ENCODE measurements around the gene TRIM13.

Gene TRIM13

GRCh38 chr13:49975826-49976225 lies 21.0 kb upstream of the TRIM13 start:
- no peaks in the 10 kb centered on the region for H3K79me2 ChIP-seq (ENCODE audit: control insufficient read depth, low read length)
- H3K27ac ChIP-seq (ENCODE audit: low read depth, low read length) = no peak overlapping the region
- H3K4me1 ChIP-seq (ENCODE audit: control insufficient read depth, low read length) = peaks cover 12% of the 10 kb centered on the region
- no peaks in the 10 kb centered on the region for H3K36me3 ChIP-seq (ENCODE audit: control insufficient read depth, low read length)
- no peaks in the 10 kb centered on the region for H3F3A ChIP-seq (ENCODE audit: control insufficient read depth, insufficient read depth)
- H3K27me3 ChIP-seq (ENCODE audit: control insufficient read depth, low read length) = no peaks in the 10 kb centered on the region
- TF ChIP-seq CTCF (IDR thresholded peaks at IDR 0.05; ENCODE audit: low read depth, low read length, poor library complexity, severe bottlenecking) (no peak), EZH2phosphoT487 (IDR thresholded peaks at IDR 0.05; ENCODE audit: borderline replicate concordance, low read length) (no peak)
- no peak overlapping the region for H3K4me2 ChIP-seq (ENCODE audit: low read length)
- H3K9me3 ChIP-seq (ENCODE audit: control insufficient read depth, insufficient read depth, low read length) = no peaks in the 10 kb centered on the region
- no peaks in the 10 kb centered on the region for H4K20me1 ChIP-seq (ENCODE audit: control insufficient read depth, insufficient read depth, low read depth, low read length)
- H3K4me3 ChIP-seq (ENCODE audit: low read length) = no peak overlapping the region
- H3K9me2 ChIP-seq (replicated peaks; ENCODE audit: control insufficient read depth, low read length) = no peaks in the 10 kb centered on the region

GRCh38 chr13:49976314-49977258 lies 20.3 kb upstream of the TRIM13 start:
- Histone ChIP-seq H3F3A (ENCODE audit: control insufficient read depth, insufficient read depth) (no peaks in the 10 kb centered on the region), H3K27me3 (ENCODE audit: control insufficient read depth, low read length) (no peaks in the 10 kb centered on the region), H3K79me2 (ENCODE audit: control insufficient read depth, low read length) (no peaks in the 10 kb centered on the region), H4K20me1 (ENCODE audit: control insufficient read depth, insufficient read depth, low read depth, low read length) (no peaks in the 10 kb centered on the region), H3K4me2 (ENCODE audit: low read length) (no peak overlapping the region), H3K9me2 (replicated peaks; ENCODE audit: control insufficient read depth, low read length) (no peaks in the 10 kb centered on the region), H3K36me3 (ENCODE audit: control insufficient read depth, low read length) (no peaks in the 10 kb centered on the region), H3K9me3 (ENCODE audit: control insufficient read depth, insufficient read depth, low read length) (no peaks in the 10 kb centered on the region), H3K4me1 (ENCODE audit: control insufficient read depth, low read length) (peaks cover 12% of the 10 kb centered on the region), H3K27ac (ENCODE audit: low read depth, low read length) (no peak overlapping the region), H3K4me3 (ENCODE audit: low read length) (no peak overlapping the region)
- TF ChIP-seq CTCF (IDR thresholded peaks at IDR 0.05; ENCODE audit: low read depth, low read length, poor library complexity, severe bottlenecking) (peak; percentile 97), EZH2phosphoT487 (IDR thresholded peaks at IDR 0.05; ENCODE audit: borderline replicate concordance, low read length) (no peak)

- TF ChIP-seq EZH2phosphoT487 (IDR thresholded peaks at IDR 0.05; ENCODE audit: borderline replicate concordance, low read length) = no peak
- no peak for TF ChIP-seq CTCF (IDR thresholded peaks at IDR 0.05; ENCODE audit: low read depth, low read length, poor library complexity, severe bottlenecking)
- H3K4me2 ChIP-seq (ENCODE audit: low read length) = no peak overlapping the region
These were observed 18.9 kb upstream of the TRIM13 start for GRCh38 chr13:49977992-49978391.

More at GRCh38 chr13:49977992-49978391, 18.9 kb upstream of the TRIM13 start:
- peaks cover 12% of the 10 kb centered on the region for H3K4me1 ChIP-seq (ENCODE audit: control insufficient read depth, low read length)
- H3K36me3 ChIP-seq (ENCODE audit: control insufficient read depth, low read length) = no peaks in the 10 kb centered on the region
- no peaks in the 10 kb centered on the region for H3K9me3 ChIP-seq (ENCODE audit: control insufficient read depth, insufficient read depth, low read length)
- no peak overlapping the region for H3K27ac ChIP-seq (ENCODE audit: low read depth, low read length)
- no peaks in the 10 kb centered on the region for H3K27me3 ChIP-seq (ENCODE audit: control insufficient read depth, low read length)
- H3K79me2 ChIP-seq (ENCODE audit: control insufficient read depth, low read length) = no peaks in the 10 kb centered on the region
- H3F3A ChIP-seq (ENCODE audit: control insufficient read depth, insufficient read depth) = no peaks in the 10 kb centered on the region
- H4K20me1 ChIP-seq (ENCODE audit: control insufficient read depth, insufficient read depth, low read depth, low read length) = no peaks in the 10 kb centered on the region
- no peaks in the 10 kb centered on the region for H3K9me2 ChIP-seq (replicated peaks; ENCODE audit: control insufficient read depth, low read length)
- no peak overlapping the region for H3K4me3 ChIP-seq (ENCODE audit: low read length)
